Spinal cord (tissue), 10 donors: ENCODE data around the gene ID3. TPM values are rescaled to one million over a fixed set of nuclear protein-coding genes. Genes with fewer than 3 reads are reported as not detected.

ENCODE experiments used
- DNase-seq, 6 donors: peaks; one replicate each; pipeline versions ENCODE4 v3.0.0 to v3.0.0-alpha.2; 2013 to 2015; ENCODE audit warnings: low spot score in 6 of 6, low read depth in 4 of 6
- H3K27ac ChIP-seq: one replicate; pipeline ENCODE4 v1.5.1; 2013; ENCODE audit warnings: low read depth, low read length, control low read depth
- H3K27me3 ChIP-seq: one replicate; pipeline ENCODE4 v1.6.1; 2013; ENCODE audit warnings: low read length; ENCODE audit not compliant: control insufficient read depth, insufficient read depth
- H3K36me3 ChIP-seq: one replicate; pipeline ENCODE4 v1.6.1; 2013; ENCODE audit warnings: low read length; ENCODE audit not compliant: control insufficient read depth, insufficient read depth
- H3K4me1 ChIP-seq: one replicate; pipeline ENCODE4 v1.6.1; 2013; ENCODE audit warnings: low read length; ENCODE audit not compliant: control insufficient read depth, insufficient read depth
- H3K4me3 ChIP-seq: one replicate; pipeline ENCODE4 v1.5.1; 2013; ENCODE audit warnings: low read depth, low read length, control low read depth
- H3K9me3 ChIP-seq: one replicate; pipeline ENCODE4 v1.6.1; 2013; ENCODE audit warnings: low read length; ENCODE audit not compliant: control insufficient read depth, insufficient read depth
- WGBS: methylation state at CpG from one replicate; pipeline ENCODE4 v1.1.5; 2013; ENCODE audit warnings: missing lambda C conversion rate; ENCODE audit not compliant: insufficient coverage; 5-methylcytosine and 5-hydroxymethylcytosine counted together
- polyA plus RNA-seq, 2 donors: library from polyadenylated mRNA; unstranded; fragments of 120-200 nt; gene quantifications; one replicate each; pipeline ENCODE4 v1.2.1, GENCODE V29; 2013; ENCODE audit not compliant: insufficient read length in 2 of 2
- total RNA-seq, 2 donors: library from RNA; depleted of rRNA in 1 of 2; stranded (reverse); fragments of 120-200 nt in 1 of 2; fragments of >200 nt in 1 of 2; gene quantifications; one replicate each; pipeline versions ENCODE4 v1.2.3 to v1.2.4, GENCODE V29; 2013 to 2014
- donor health status: healthy.

The ID3 gene
- total and polyA plus RNA-seq, 4 donors, result 120 to 356 (median 200) TPM

DNA sequence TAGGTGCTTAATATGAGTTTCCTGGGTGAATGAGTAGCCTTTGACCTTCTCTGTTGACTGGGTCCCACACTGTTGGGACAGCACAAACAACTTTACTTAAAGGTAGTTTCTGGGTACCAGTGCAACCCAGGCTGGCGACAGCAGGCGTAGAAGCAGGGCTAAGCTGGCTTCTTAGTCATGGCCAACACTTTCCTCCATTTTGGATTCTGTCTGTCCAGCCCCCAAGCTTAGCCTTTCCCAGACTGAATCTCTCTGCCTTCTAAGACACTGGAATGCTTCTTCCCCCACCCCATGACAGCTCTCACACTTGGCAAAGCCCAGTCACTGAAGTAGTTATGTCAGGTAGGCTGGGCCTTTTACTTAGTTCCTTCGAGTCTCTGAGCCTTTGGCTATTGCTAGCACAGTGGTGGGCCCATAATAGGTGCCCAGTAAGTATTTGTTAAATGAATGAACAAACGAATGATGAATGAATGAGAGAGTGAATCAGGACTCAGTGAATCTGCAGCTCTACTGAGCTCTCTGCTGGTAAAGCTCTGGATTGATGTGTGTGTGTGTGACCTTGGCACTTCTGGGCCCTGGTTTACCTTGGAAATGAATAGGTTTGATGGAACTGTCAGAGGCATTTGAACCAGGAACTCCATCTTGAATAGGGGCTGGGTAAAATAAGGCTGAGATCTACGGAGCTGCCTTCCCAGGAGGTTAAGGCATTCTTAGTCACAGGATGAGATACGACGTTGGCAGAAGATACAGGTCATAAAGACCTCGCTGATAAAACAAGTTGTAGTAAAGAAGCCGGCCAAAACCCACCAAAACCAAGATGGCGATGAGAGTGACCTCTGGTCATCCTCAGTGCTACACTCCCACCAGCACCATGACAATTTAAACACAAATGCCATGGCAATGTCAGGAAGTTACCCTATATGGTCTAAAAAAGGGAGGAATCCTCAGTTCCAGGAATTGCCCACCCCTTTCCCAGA, 37.4 kb upstream of the ID3 start:
- Histone ChIP-seq H3K36me3 (no peaks in the 10 kb centered on the region), H3K4me3 (no peak overlapping the region)
- 83% methylated on average over 5 of the region's 10 CpGs for whole genome bisulfite sequencing

DNA sequence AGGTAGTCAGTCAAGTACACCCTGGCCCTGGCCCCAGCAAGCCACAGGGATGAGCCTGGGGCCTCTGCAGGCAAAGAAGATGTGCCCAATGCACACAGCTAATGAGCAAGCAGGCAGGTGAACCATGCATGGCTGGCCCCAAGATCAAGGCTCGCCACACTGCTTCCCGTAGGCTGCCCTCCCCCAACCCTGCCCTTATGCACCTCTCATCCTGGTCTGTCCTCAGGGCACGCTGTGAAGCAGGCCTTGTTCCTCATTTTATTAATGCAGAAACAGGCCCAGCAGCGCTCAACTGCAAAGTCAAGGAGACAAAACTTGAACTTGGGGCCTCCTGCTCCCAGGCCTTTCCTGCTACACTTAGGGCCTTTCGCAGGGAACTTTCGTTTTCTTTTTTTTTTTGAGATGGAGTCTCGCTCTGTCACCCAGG, 35.6 kb upstream of the ID3 start:
- Histone ChIP-seq H3K4me3 (no peak overlapping the region), H3K9me3 (no peaks in the 10 kb centered on the region), H3K36me3 (no peaks in the 10 kb centered on the region), H3K4me1 (peaks cover 17% of the 10 kb centered on the region), H3K27ac (no peak overlapping the region), H3K27me3 (no peaks in the 10 kb centered on the region)
- 90% methylated on average over 5 of the region's 7 CpGs for WGBS
- no peak for DNase-seq

More for the DNA sequence above, 37.4 kb upstream of the ID3 start:
- H3K27ac ChIP-seq, result no peak overlapping the region
- no peaks in the 10 kb centered on the region for H3K9me3 ChIP-seq
- DNase-seq, result no peak
- no peaks in the 10 kb centered on the region for H3K27me3 ChIP-seq
- peaks cover 17% of the 10 kb centered on the region for H3K4me1 ChIP-seq

DNA sequence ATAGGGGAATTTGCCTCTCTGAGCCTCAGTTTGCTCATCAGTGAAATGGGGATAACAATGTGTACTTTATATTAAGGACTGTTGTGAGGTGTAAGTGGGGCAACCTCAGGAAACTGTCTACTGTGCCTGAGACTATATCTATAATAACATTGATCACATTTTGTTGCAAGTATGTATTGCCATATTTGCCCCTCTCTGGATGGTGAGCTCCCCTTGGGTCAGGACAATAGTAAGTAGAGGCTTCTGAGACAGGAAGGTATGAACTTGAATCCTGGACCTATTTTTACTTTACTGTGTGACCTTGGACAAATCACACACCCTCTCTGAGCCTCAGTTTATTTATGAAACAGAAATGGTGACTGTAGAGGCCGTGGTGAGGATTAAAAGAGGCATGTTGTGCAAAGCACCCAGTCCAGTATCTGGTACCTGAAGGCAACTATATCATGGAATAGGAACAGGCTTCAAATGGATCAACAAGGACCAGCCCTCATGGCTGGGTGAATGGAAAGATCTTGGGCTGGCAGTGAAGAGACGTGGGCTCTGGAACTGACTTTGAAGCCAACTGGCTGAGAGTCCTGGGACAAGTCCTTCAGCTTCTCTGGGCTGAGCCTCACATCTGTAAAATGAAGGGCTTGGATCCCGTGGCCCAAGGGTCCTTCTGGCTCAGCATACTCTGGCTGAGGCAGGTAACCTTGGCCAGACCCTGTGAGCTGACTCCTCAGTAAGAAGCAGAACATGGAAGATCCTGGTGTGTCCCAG, 35.0 kb upstream of the ID3 start:
- no peaks in the 10 kb centered on the region for H3K36me3 ChIP-seq
- H3K4me1 ChIP-seq, result peaks cover 17% of the 10 kb centered on the region
- WGBS, result 91% methylated on average over 3 of the region's 3 CpGs
- no peaks in the 10 kb centered on the region for H3K27me3 ChIP-seq
- no peak for DNase-seq
- H3K9me3 ChIP-seq, result no peaks in the 10 kb centered on the region
- no peak overlapping the region for H3K27ac ChIP-seq
- H3K4me3 ChIP-seq, result no peak overlapping the region

DNA sequence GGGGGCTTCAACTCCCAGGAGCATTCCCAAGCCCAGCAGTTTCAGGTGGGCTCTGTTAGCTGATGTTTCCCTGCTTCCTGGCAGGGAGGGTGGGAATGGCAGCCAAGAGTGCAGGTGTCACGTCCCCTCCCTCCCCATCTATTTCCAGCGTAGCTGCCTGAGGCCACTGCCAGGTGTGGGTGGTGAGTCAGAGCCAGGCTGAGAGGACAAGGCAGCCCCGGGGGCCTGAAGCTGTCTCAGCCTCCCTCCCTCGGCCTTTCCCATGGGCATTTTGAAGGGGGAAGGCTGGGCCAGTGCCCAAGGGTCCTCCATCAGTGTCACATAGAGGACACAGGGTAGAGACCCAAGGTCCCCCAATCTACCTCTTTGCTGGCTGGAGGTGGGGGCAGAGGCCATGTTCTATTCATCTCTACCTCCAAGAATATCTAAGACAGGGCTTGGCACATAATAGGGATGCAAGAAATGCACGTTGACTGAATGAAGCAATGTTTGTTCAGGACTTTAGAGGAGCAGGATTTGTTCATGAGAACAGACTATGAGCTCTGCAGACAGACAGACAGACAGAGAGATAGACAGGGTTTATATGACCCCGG, 34.4 kb upstream of the ID3 start:
- Histone ChIP-seq H3K36me3 (no peaks in the 10 kb centered on the region), H3K27ac (no peak overlapping the region), H3K9me3 (no peaks in the 10 kb centered on the region), H3K4me3 (no peak overlapping the region), H3K4me1 (peaks cover 14% of the 10 kb centered on the region), H3K27me3 (no peaks in the 10 kb centered on the region)
- WGBS, result 43% methylated on average over 4 of the region's 6 CpGs
- no peak for DNase-seq

DNA sequence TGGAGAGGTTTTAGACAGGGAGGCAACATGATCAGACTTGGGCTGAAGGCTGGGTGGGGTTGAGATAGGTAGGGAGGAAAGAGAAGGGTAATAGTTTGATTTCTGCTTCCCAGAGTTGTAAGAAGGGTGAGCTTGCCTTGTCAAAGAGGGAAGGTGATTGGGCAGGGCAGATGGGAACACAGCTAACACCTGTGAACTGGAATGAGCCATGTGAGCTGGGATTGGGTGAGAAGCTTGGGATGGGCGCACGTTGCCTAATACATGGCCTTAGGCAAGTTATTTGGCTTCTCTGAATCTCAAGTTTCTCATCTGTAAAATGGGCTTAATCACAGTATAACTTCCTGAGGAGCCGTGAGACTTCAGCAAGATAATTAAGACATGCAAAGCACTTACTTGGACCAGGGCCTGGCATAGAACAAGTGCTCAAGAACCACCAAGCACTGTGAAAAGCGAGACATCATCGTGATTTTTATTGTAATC, 33.8 kb upstream of the ID3 start:
- H3K4me3 ChIP-seq, result no peak overlapping the region
- H3K36me3 ChIP-seq, result no peaks in the 10 kb centered on the region
- DNase-seq, result no peak
- H3K4me1 ChIP-seq, result peaks cover 9% of the 10 kb centered on the region
- no peak overlapping the region for H3K27ac ChIP-seq
- 73% methylated on average over 5 of the region's 5 CpGs for WGBS
- no peaks in the 10 kb centered on the region for H3K9me3 ChIP-seq
- no peaks in the 10 kb centered on the region for H3K27me3 ChIP-seq

DNA sequence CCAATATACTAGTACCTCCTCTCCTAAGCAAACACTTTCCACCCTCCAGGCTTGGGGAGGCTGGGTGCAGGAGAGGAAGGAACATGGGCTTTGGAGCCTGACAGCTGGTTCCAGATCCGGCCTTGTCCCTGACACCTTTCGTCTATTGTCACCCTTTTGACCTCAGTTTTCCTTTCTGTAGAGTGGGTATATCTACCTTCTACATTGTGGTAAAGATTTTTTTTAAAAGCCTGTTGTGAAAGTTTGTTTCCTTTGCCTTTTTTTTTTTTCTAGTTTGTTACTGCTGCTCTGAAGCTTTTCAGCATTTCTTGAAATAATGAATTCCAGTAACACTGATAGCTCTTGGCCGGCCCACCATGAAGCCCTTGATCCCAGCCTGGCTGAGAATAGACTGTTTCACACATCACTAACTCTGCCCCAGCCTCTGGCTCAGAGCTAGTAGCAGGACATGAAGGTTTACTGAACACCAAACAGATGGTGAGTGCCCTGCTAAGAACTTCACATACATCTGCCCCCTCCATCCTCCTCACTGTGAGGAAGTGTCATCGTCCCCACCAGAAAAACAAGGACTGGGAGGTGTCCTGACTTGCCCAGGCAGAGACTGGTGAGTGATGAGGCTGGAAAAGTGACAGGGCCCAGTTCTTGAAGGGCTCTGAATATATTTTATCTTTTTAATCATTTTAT, 33.0 kb upstream of the ID3 start:
- no peak for DNase-seq
- no peaks in the 10 kb centered on the region for H3K9me3 ChIP-seq
- WGBS, result 40% methylated on average over 1 of the region's 4 CpGs
- no peaks in the 10 kb centered on the region for H3K27me3 ChIP-seq
- no peaks in the 10 kb centered on the region for H3K36me3 ChIP-seq
- H3K4me1 ChIP-seq, result peaks cover 9% of the 10 kb centered on the region
- no peak overlapping the region for H3K4me3 ChIP-seq
- no peak overlapping the region for H3K27ac ChIP-seq

DNA sequence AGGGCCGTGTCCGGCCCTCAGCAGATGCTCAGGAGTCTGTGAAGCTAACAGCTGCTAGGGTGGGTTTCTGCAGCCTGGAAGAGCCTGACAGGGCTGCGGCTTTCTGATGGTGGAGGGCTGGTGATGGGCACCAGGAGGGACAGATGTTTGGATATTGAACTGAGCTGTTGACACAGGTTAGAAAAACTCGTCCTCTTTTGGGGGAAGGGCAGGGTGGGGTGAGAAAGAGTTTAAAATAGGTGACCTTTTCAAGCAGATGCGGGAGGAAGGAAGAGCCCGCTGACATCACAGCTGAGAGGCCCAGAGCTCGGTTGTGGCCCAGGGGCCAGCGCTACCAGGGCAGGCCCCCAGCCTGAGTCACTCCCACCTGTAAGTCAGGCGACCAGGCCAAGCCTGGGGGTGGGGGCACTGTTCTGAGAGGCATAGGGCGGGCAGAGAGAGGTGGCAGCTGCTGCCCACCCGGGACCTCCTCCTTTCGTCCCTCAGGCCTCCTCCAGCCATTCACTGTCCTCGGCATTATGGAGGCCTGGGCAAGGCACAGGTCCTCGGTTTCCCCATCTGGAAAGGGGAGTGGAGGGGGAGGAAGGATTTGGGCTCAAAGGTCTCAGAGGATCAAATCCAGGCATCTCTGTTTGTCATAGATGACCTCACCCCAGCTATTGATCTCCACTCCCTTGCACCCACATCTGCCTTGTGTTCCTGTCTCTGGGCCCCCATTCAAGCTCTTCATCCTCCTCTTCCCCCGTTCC, 32.3 kb upstream of the ID3 start:
- WGBS, result 75% methylated on average over 8 of the region's 15 CpGs
- H3K4me1 ChIP-seq, result peaks cover 9% of the 10 kb centered on the region
- no peak for DNase-seq
- H3K27ac ChIP-seq, result no peak overlapping the region
- no peaks in the 10 kb centered on the region for H3K27me3 ChIP-seq
- no peaks in the 10 kb centered on the region for H3K9me3 ChIP-seq
- no peaks in the 10 kb centered on the region for H3K36me3 ChIP-seq
- no peak overlapping the region for H3K4me3 ChIP-seq

DNA sequence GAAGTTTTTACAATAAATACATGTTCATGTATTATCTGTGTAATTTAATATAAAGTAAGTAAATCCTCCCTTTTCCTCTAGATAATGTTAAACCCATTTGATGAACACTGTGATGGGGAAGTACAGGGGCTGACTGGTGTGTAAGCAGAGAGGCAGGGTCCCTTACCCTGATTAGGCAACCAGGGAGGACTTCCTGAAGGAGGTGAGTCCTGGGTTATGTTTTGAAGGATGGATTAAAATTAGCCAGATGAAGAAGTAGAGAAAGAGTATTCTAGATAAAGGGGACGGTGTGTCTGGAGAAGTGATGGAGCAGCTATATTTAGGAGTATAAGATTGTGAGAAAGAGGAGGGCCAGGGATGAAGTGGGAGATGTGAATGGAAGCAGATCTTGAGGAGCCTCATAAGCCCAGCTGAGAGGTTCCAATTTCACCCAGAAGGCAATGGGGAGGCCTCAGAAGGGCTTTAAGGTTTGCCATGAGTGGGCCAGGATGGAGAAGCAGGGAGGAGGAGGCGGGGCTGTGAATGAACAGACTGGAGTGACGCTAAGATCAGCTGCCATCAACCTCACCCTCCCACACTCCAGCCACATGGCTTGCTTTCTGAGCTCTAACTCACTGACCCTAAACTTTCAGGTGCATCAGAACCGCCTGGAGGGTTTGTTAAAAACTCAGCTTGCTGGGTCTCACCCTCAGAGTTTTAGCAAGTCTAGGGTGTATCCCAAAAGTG, 30.9 kb upstream of the ID3 start:
- WGBS, result 75% methylated on average over 2 of the region's 4 CpGs
- Histone ChIP-seq H3K27ac (no peak overlapping the region), H3K9me3 (no peaks in the 10 kb centered on the region)

More for the DNA sequence above, 30.9 kb upstream of the ID3 start:
- Histone ChIP-seq H3K4me3 (no peak overlapping the region), H3K27me3 (no peaks in the 10 kb centered on the region), H3K36me3 (no peaks in the 10 kb centered on the region), H3K4me1 (peaks cover 9% of the 10 kb centered on the region)
- no peak for DNase-seq
